Measurements from ENCODE around the gene MUC22.

The MUC22 gene

DNA sequence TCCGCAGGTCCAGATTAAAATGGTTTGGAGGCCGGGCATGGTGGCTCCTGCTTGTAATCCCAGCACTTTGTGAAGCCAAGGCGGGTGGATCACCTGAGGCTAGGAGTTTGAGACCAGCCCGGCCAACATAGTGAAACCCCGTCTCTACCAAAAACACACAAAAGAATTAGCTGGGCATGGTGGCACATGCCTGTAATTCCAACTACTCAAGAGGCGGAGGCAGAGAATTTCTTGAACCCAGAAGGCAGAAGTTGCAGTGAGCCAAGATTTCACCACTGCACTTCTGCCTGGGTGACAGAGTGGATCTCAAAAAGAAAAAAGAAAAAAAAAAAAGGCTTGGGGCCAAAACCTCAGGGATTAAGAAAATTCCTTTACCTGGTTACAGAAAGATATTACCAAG lies 71.6 kb downstream of the MUC22 start:
- no peaks in the 10 kb centered on the region for H3K27me3 ChIP-seq (ENCODE audit: insufficient read depth, low read length, poor library complexity, severe bottlenecking)
- H2AFZ ChIP-seq (ENCODE audit: low read length), result no peak overlapping the region

GRCh38 chr6:31083742-31084354 lies 73.6 kb downstream of the MUC22 start:
- no peak overlapping the region for H2AFZ ChIP-seq (ENCODE audit: low read length)
- no peak overlapping the region for H3K4me2 ChIP-seq (ENCODE audit: low read depth, low read length, poor library complexity, severe bottlenecking)
- H3K4me1 ChIP-seq (ENCODE audit: insufficient read depth, low read length, poor library complexity, severe bottlenecking), result peaks cover 14% of the 10 kb centered on the region
- H3K4me3 ChIP-seq (ENCODE audit: low read length, poor library complexity, severe bottlenecking), result no peak overlapping the region
- no peaks in the 10 kb centered on the region for H3K79me2 ChIP-seq (ENCODE audit: insufficient read depth, low read length)
- no peaks in the 10 kb centered on the region for H3K9me2 ChIP-seq (replicated peaks; ENCODE audit: low read depth, low read length)
- H3K9me3 ChIP-seq (ENCODE audit: insufficient read depth, low read depth, low read length), result no peaks in the 10 kb centered on the region
- no peaks in the 10 kb centered on the region for H3F3A ChIP-seq (ENCODE audit: low read depth)
- H4K20me1 ChIP-seq (ENCODE audit: insufficient read depth, low read length, poor library complexity, severe bottlenecking), result no peaks in the 10 kb centered on the region
- H3K27me3 ChIP-seq (ENCODE audit: insufficient read depth, low read length, poor library complexity, severe bottlenecking), result no peaks in the 10 kb centered on the region
- H3K36me3 ChIP-seq (ENCODE audit: insufficient read depth, low read length), result no peaks in the 10 kb centered on the region
- peak; percentile 53 for TF ChIP-seq CTCF (conservative IDR thresholded peaks at IDR 0.05; ENCODE audit: low read length)
- TF ChIP-seq EZH2phosphoT487 (IDR thresholded peaks at IDR 0.05; ENCODE audit: borderline replicate concordance), result no peak
- H3K9ac ChIP-seq (ENCODE audit: low read depth, low read length, poor library complexity, severe bottlenecking), result no peak overlapping the region

More for the DNA sequence above, 71.6 kb downstream of the MUC22 start:
- H3K4me3 ChIP-seq (ENCODE audit: low read length, poor library complexity, severe bottlenecking), result no peak overlapping the region
- H3F3A ChIP-seq (ENCODE audit: low read depth), result no peaks in the 10 kb centered on the region
- H3K9me3 ChIP-seq (ENCODE audit: insufficient read depth, low read depth, low read length), result no peaks in the 10 kb centered on the region
- no peaks in the 10 kb centered on the region for H3K36me3 ChIP-seq (ENCODE audit: insufficient read depth, low read length)
- H3K4me2 ChIP-seq (ENCODE audit: low read depth, low read length, poor library complexity, severe bottlenecking), result no peak overlapping the region
- TF ChIP-seq EZH2phosphoT487 (IDR thresholded peaks at IDR 0.05; ENCODE audit: borderline replicate concordance), result no peak
- TF ChIP-seq CTCF (conservative IDR thresholded peaks at IDR 0.05; ENCODE audit: low read length), result no peak
- peaks cover 9% of the 10 kb centered on the region for H3K4me1 ChIP-seq (ENCODE audit: insufficient read depth, low read length, poor library complexity, severe bottlenecking)
- no peaks in the 10 kb centered on the region for H4K20me1 ChIP-seq (ENCODE audit: insufficient read depth, low read length, poor library complexity, severe bottlenecking)
- no peaks in the 10 kb centered on the region for H3K9me2 ChIP-seq (replicated peaks; ENCODE audit: low read depth, low read length)
- H3K9ac ChIP-seq (ENCODE audit: low read depth, low read length, poor library complexity, severe bottlenecking), result no peak overlapping the region
- H3K79me2 ChIP-seq (ENCODE audit: insufficient read depth, low read length), result no peaks in the 10 kb centered on the region
